DMS114 treated with DMSO at 0.1 percent for 48 hours (cell line): ENCODE results near the gene C5orf34.
"Not testable (repeated sequence)": the region's sequence is repeated elsewhere in the genome, so short reads cannot be mapped to it uniquely, and the experiment has no call there.

ENCODE experiments used
- DNase-seq: peaks from one replicate; lab custom pipeline; 2025; ENCODE audit not compliant: unreplicated experiment; lab: John Stamatoyannopoulos, UW

Gene C5orf34

GRCh38 chr5:43514471-43514815, 505 bp downstream of the C5orf34 start:
- DNase-seq = peak; percentile 50

GRCh38 chr5:43514025-43514424, 923 bp downstream of the C5orf34 start:
- DNase-seq = no peak

GRCh38 chr5:43511062-43511461, 3.9 kb downstream of the C5orf34 start:
- DNase-seq = not testable (repeated sequence)

GRCh38 chr5:43498581-43498980, 16.4 kb downstream of the C5orf34 start:
- DNase-seq = no peak

GRCh38 chr5:43497311-43498104, 17.4 kb downstream of the C5orf34 start:
- no peak for DNase-seq

GRCh38 chr5:43491326-43491725, 23.6 kb downstream of the C5orf34 start:
- DNase-seq = no peak

GRCh38 chr5:43486353-43486752, 28.6 kb downstream of the C5orf34 start:
- DNase-seq = no peak

- DNase-seq = no peak
Observed at GRCh38 chr5:43485406-43485805, 29.5 kb downstream of the C5orf34 start.

- peak; percentile 77 for DNase-seq
Observed at GRCh38 chr5:43484106-43484849, 30.7 kb downstream of the C5orf34 start.

- peak; percentile 79 for DNase-seq
Observed at GRCh38 chr5:43483298-43484105, 31.4 kb downstream of the C5orf34 start, which contains the start of gene TMEM267. Gene TMEM267, minus strand, starts transcription at chr5:43483865. Its CDS starts 29,896 bp downstream, at chr5:43453969.

- DNase-seq = no peak
Observed at GRCh38 chr5:43482490-43483297, 32.3 kb downstream of the C5orf34 start.

- DNase-seq = no peak
Observed at GRCh38 chr5:43469671-43470391, 45.1 kb downstream of the C5orf34 start.

- DNase-seq = no peak
Observed at GRCh38 chr5:43467100-43467499, 47.8 kb downstream of the C5orf34 start.

GRCh38 chr5:43465455-43465854, 49.5 kb downstream of the C5orf34 start:
- DNase-seq = not testable (repeated sequence)

GRCh38 chr5:43461066-43461465, 53.9 kb downstream of the C5orf34 start:
- DNase-seq = no peak

- DNase-seq = no peak
Observed at GRCh38 chr5:43456556-43456955, 58.4 kb downstream of the C5orf34 start.

GRCh38 chr5:43441575-43441974, 73.4 kb downstream of the C5orf34 start:
- not testable (repeated sequence) for DNase-seq

- DNase-seq = no peak
Observed at GRCh38 chr5:43437062-43437660, 77.8 kb downstream of the C5orf34 start.
